Activated T-helper 2 cell treated with anti-CD3 and anti-CD28 coated beads, Interferon-gamma antibody, Interleukin-2, Interleukin-4, amounts not matched to agents 10 μg/mL and 5 μg/mL and 100 μg/mL, durations not matched to agents 14 hours and 24 hours and 36 hours (primary cell): ENCODE results near the gene MMP14. TPM values are rescaled to one million over a fixed set of nuclear protein-coding genes. Genes with fewer than 3 reads are reported as not detected.

Experiments
- DNase-seq: peaks from one replicate; pipeline ENCODE4 v3.0.0; 2021; ENCODE audit warnings: low spot score
- H3K27ac Mint-ChIP-seq: one replicate; pipeline ENCODE4 v1.8.0; 2021; ENCODE audit warnings: mixed read lengths
- H3K27me3 Mint-ChIP-seq: one replicate; pipeline ENCODE4 v1.8.0; 2021; ENCODE audit warnings: low read depth, mixed read lengths
- H3K36me3 Mint-ChIP-seq: one replicate; pipeline ENCODE4 v1.8.0; 2021; ENCODE audit warnings: low read depth, mixed read lengths
- H3K4me1 Mint-ChIP-seq: one replicate; pipeline ENCODE4 v1.8.0; 2021; ENCODE audit warnings: low read depth, mixed read lengths
- H3K4me3 Mint-ChIP-seq: one replicate; pipeline ENCODE4 v1.8.0; 2021; ENCODE audit warnings: low read depth, mild to moderate bottlenecking, moderate library complexity, mixed read lengths
- H3K9me3 Mint-ChIP-seq: one replicate; pipeline ENCODE4 v1.8.0; 2021; ENCODE audit warnings: mixed read lengths
- intact Hi-C: fragments of 100-400 bp; cut with micrococcal nuclease; formaldehyde crosslinking; loops from one replicate; pipeline ENCODE4 v1.15.1; 2023
- total RNA-seq: library from RNA; stranded (reverse); gene quantifications from 2 replicates; pipeline ENCODE4 v1.2.3, GENCODE V29; 2022

MMP14 gene
- total RNA-seq, 1 donor from 2014 or later: 2.7 TPM

DNA sequence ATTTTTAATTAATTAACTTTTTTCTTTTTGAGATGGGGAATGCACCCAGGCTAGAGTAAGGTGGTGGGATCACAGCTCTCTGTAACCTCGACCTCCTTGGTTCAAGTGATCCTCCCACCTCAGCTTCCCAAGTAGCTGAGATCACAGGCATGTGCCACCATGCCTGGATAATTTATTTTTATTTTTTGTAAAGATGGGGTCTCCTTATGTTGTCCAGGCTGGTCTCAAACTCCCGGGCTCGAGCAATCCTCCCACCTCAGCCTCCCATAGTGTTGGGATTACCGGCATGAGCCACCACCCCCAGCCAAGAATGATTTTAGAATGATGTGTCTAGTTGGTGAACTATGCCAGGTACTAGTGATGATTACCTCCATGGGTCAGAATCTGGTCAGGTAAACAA is 28.6 kb downstream of the MMP14 start:
- intact Hi-C loops: no loop called here
- no peak for DNase-seq
- Mint-ChIP-seq H3K9me3 (peaks cover 8% of the 10 kb centered on the region), H3K27ac (no peak overlapping the region), H3K4me1 (peaks cover 1% of the 10 kb centered on the region), H3K27me3 (peaks cover 13% of the 10 kb centered on the region), H3K4me3 (no peak overlapping the region), H3K36me3 (no peaks in the 10 kb centered on the region)

- intact Hi-C loops: no loop called here
- H3K9me3 Mint-ChIP-seq: peaks cover 8% of the 10 kb centered on the region
- peaks cover 13% of the 10 kb centered on the region for H3K27me3 Mint-ChIP-seq
- no peak overlapping the region for H3K4me3 Mint-ChIP-seq
- H3K36me3 Mint-ChIP-seq: no peaks in the 10 kb centered on the region
- peaks cover 5% of the 10 kb centered on the region for H3K4me1 Mint-ChIP-seq
- no peak overlapping the region for H3K27ac Mint-ChIP-seq
- no peak for DNase-seq
These were observed 29.3 kb downstream of the MMP14 start for GRCh38 chr14:22865424-22866405.

- no peak overlapping the region for H3K4me3 Mint-ChIP-seq
- DNase-seq: no peak
- H3K27ac Mint-ChIP-seq: no peak overlapping the region
- H3K4me1 Mint-ChIP-seq: peaks cover 11% of the 10 kb centered on the region
- H3K36me3 Mint-ChIP-seq: no peaks in the 10 kb centered on the region
- intact Hi-C loops: no loop called here
- peaks cover 7% of the 10 kb centered on the region for H3K27me3 Mint-ChIP-seq
- H3K9me3 Mint-ChIP-seq: peaks cover 2% of the 10 kb centered on the region
These were observed 30.5 kb downstream of the MMP14 start for GRCh38 chr14:22866874-22867273.

- DNase-seq: no peak
- Mint-ChIP-seq H3K4me3 (peak overlapping the region; percentile 89), H3K27ac (peak overlapping the region; percentile 97), H3K27me3 (peaks cover 1% of the 10 kb centered on the region), H3K36me3 (peaks cover 22% of the 10 kb centered on the region), H3K9me3 (no peaks in the 10 kb centered on the region), H3K4me1 (peaks cover 19% of the 10 kb centered on the region)
- intact Hi-C loops: loop anchor here (1.0 to 5.0 kb wide), 6 partner anchors 16 to 314 kb away; partner anchors contain the start of genes DAD1 and RBM23
These were observed 34.4 kb downstream of the MMP14 start for GRCh38 chr14:22870811-22871223.

- Mint-ChIP-seq H3K27me3 (no peaks in the 10 kb centered on the region), H3K27ac (peak within 1 kb of the TSS; percentile 97), H3K9me3 (no peaks in the 10 kb centered on the region), H3K4me3 (peak within 1 kb of the TSS; percentile 89), H3K36me3 (peaks cover 27% of the 10 kb centered on the region), H3K4me1 (peaks cover 19% of the 10 kb centered on the region)
- intact Hi-C loops: loop anchor here (1.0 to 5.0 kb wide), 7 partner anchors 16 to 315 kb away; partner anchors contain the start of genes DAD1 and RBM23
- peak; percentile 79 for DNase-seq
These were observed 35.0 kb downstream of the MMP14 start, which contains the start of gene LRP10 for GRCh38 chr14:22871224-22872032. LRP10 (plus strand) TSS chr14:22871740; CDS start chr14:22872304, 564 bp downstream.

GRCh38 chr14:22872033-22872832 is 35.8 kb downstream of the MMP14 start:
- peak overlapping the region; percentile 89 for H3K4me3 Mint-ChIP-seq
- no peaks in the 10 kb centered on the region for H3K27me3 Mint-ChIP-seq
- intact Hi-C loops: loop anchor here (1.0 to 5.0 kb wide), 2 partner anchors 28 to 50 kb away; no protein-coding TSS in a partner anchor
- peaks cover 28% of the 10 kb centered on the region for H3K36me3 Mint-ChIP-seq
- no peaks in the 10 kb centered on the region for H3K9me3 Mint-ChIP-seq
- peak overlapping the region; percentile 80 for H3K27ac Mint-ChIP-seq
- peaks cover 19% of the 10 kb centered on the region for H3K4me1 Mint-ChIP-seq
- DNase-seq: peak; percentile 64

GRCh38 chr14:22872833-22873520 is 36.6 kb downstream of the MMP14 start:
- peak overlapping the region; percentile 78 for H3K4me3 Mint-ChIP-seq
- H3K9me3 Mint-ChIP-seq: no peaks in the 10 kb centered on the region
- DNase-seq: no peak
- H3K27ac Mint-ChIP-seq: peak overlapping the region; percentile 80
- peaks cover 35% of the 10 kb centered on the region for H3K36me3 Mint-ChIP-seq
- no peaks in the 10 kb centered on the region for H3K27me3 Mint-ChIP-seq
- intact Hi-C loops: loop anchor here (1.0 to 5.0 kb wide), 2 partner anchors 27 to 51 kb away; no protein-coding TSS in a partner anchor
- H3K4me1 Mint-ChIP-seq: peaks cover 19% of the 10 kb centered on the region

DNA sequence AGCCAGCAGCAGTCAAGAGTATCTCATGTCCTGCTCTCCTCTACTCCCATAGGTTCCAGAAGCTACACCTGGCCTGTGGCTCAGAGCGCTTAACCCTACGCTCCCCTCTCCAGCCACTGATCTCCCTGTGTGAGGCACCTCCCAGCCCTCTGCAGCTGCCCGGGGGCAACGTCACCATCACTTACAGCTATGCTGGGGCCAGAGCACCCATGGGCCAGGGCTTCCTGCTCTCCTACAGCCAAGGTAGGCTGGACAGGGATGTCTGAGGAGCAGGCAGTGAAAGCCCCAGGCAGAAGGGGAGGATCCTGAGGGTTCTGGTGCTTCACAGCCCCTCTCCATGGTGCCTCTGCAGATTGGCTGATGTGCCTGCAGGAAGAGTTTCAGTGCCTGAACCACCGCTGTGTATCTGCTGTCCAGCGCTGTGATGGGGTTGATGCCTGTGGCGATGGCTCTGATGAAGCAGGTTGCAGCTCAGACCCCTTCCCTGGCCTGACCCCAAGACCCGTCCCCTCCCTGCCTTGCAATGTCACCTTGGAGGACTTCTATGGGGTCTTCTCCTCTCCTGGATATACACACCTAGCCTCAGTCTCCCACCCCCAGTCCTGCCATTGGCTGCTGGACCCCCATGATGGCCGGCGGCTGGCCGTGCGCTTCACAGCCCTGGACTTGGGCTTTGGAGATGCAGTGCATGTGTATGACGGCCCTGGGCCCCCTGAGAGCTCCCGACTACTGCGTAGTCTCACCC is 38.8 kb downstream of the MMP14 start:
- intact Hi-C loops: no loop called here
- H3K4me1 Mint-ChIP-seq: peaks cover 18% of the 10 kb centered on the region
- DNase-seq: no peak
- peaks cover 47% of the 10 kb centered on the region for H3K36me3 Mint-ChIP-seq
- no peaks in the 10 kb centered on the region for H3K27me3 Mint-ChIP-seq
- no peak overlapping the region for H3K4me3 Mint-ChIP-seq
- H3K9me3 Mint-ChIP-seq: no peaks in the 10 kb centered on the region
- H3K27ac Mint-ChIP-seq: no peak overlapping the region

DNA sequence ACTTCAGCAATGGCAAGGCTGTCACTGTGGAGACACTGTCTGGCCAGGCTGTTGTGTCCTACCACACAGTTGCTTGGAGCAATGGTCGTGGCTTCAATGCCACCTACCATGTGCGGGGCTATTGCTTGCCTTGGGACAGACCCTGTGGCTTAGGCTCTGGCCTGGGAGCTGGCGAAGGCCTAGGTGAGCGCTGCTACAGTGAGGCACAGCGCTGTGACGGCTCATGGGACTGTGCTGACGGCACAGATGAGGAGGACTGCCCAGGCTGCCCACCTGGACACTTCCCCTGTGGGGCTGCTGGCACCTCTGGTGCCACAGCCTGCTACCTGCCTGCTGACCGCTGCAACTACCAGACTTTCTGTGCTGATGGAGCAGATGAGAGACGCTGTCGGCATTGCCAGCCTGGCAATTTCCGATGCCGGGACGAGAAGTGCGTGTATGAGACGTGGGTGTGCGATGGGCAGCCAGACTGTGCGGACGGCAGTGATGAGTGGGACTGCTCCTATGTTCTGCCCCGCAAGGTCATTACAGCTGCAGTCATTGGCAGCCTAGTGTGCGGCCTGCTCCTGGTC is 39.4 kb downstream of the MMP14 start:
- intact Hi-C loops: no loop called here

DNA sequence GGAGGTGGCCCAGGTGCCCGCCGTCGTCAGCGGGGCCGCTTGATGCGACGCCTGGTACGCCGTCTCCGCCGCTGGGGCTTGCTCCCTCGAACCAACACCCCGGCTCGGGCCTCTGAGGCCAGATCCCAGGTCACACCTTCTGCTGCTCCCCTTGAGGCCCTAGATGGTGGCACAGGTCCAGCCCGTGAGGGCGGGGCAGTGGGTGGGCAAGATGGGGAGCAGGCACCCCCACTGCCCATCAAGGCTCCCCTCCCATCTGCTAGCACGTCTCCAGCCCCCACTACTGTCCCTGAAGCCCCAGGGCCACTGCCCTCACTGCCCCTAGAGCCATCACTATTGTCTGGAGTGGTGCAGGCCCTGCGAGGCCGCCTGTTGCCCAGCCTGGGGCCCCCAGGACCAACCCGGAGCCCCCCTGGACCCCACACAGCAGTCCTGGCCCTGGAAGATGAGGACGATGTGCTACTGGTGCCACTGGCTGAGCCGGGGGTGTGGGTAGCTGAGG is 40.7 kb downstream of the MMP14 start:
- intact Hi-C loops: no loop called here
- Mint-ChIP-seq H3K9me3 (no peaks in the 10 kb centered on the region), H3K27me3 (peaks cover 4% of the 10 kb centered on the region), H3K27ac (no peak overlapping the region), H3K4me3 (no peak overlapping the region), H3K36me3 (peaks cover 47% of the 10 kb centered on the region), H3K4me1 (peaks cover 8% of the 10 kb centered on the region)
- DNase-seq: no peak

More for the DNA sequence above, 39.4 kb downstream of the MMP14 start:
- H3K4me1 Mint-ChIP-seq: peaks cover 13% of the 10 kb centered on the region
- DNase-seq: no peak
- H3K27me3 Mint-ChIP-seq: no peaks in the 10 kb centered on the region
- H3K27ac Mint-ChIP-seq: no peak overlapping the region
- no peak overlapping the region for H3K4me3 Mint-ChIP-seq
- peaks cover 47% of the 10 kb centered on the region for H3K36me3 Mint-ChIP-seq
- no peaks in the 10 kb centered on the region for H3K9me3 Mint-ChIP-seq
